ENCODE data around the gene USP48. TPM values are rescaled to one million over a fixed set of nuclear protein-coding genes. Genes with fewer than 3 reads are reported as not detected.

Gene USP48
- total and polyA plus RNA-seq, 2 of the 8 experiments (the other 6 are each of a cell fraction or from before 2014, with no cell fraction given), result 12.8 to 83.5 TPM

DNA sequence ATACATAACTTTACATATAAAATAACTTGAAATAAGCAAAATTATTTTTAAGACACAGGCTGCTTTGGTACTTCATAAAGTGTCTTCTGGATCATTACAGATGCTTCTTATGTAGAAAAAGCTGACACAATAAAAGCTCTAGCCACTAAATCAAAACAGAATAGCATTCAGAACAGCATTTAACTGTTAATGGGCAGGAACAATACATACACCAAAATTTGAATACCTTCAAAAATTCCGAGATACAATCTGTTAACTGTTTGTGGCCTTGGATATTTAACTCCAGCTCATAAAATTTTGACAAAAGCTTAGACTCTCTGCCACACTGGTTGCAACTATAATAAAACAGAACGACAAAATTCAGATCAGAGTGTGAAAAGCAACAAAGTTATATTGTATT is 31.7 kb downstream of the USP48 start:
- Histone ChIP-seq H2BK5ac (ENCODE audit: low read depth, low read length) (no peak overlapping the region), H3K23me2 (ENCODE audit: low read depth, low read length) (no peaks in the 10 kb centered on the region), H3K79me1 (ENCODE audit: low read depth, low read length) (no peaks in the 10 kb centered on the region; the same call in 1 of the 2 replicates), H3K27me3 (replicated peaks in 1 of 4; ENCODE audit: control insufficient read depth in 3 of 4, extremely low read depth in 1 of 4, insufficient read depth in 3 of 4, low read length in 3 of 4) (no peaks in the 10 kb centered on the region), H2BK20ac (ENCODE audit: low read length) (no peak overlapping the region), H3K23ac (ENCODE audit: insufficient read length) (no peak overlapping the region), H2BK15ac (ENCODE audit: low read length) (no peak overlapping the region), H2AK5ac (ENCODE audit: low read depth, low read length) (no peak overlapping the region), H3K9me3 (ENCODE audit: insufficient read depth in 2 of 2, low read depth in 1 of 2, low read length in 1 of 2) (no peaks in the 10 kb centered on the region), H2BK120ac (replicated peaks; ENCODE audit: low read depth, low read length) (no peak overlapping the region), H3K36me3 (ENCODE audit: control insufficient read depth in 2 of 4, insufficient read depth in 4 of 4, low read length in 3 of 4) (peaks cover 7 to 67% (median 30%) of the 10 kb centered on the region in 4 experiments; a peak in 7 of 8 replicates), H4K5ac (ENCODE audit: insufficient read length, low read depth, low read length) (no peak overlapping the region), H3K4ac (replicated peaks; ENCODE audit: insufficient read length, low read depth, low read length) (no peak overlapping the region), H3K4me2 (ENCODE audit: insufficient read depth in 1 of 2, low read depth in 2 of 2, low read length in 2 of 2) (no peak overlapping the region), H3K18ac (ENCODE audit: extremely low read depth, low read length) (no peak overlapping the region), H3K4me3 (ENCODE audit: extremely low read depth in 1 of 4, insufficient read depth in 2 of 4, low read depth in 3 of 4, low read length in 4 of 4) (no peak overlapping the region), H4K20me1 (replicated peaks in 1 of 2; ENCODE audit: control insufficient read depth in 1 of 2, insufficient read depth in 2 of 2, low read length in 2 of 2) (peaks cover 0 to 4% of the 10 kb centered on the region in 2 experiments), H2BK12ac (ENCODE audit: low read depth, low read length) (no peak overlapping the region), H4K91ac (replicated peaks; ENCODE audit: insufficient read length, low read length) (no peak overlapping the region), H4K8ac (ENCODE audit: extremely low read depth, insufficient read depth, low read length) (no peak overlapping the region), H3K56ac (replicated peaks; ENCODE audit: insufficient read length, low read depth, low read length) (no peak overlapping the region), H3K9ac (replicated peaks in 1 of 4; ENCODE audit: extremely low read depth in 1 of 4, low read depth in 3 of 4, low read length in 3 of 4) (no peak overlapping the region), H3K79me2 (ENCODE audit: control insufficient read depth in 1 of 2, insufficient read depth in 2 of 2, low read length in 2 of 2) (no peaks in the 10 kb centered on the region), H3K4me1 (replicated peaks in 1 of 4; ENCODE audit: control insufficient read depth in 3 of 4, insufficient read depth in 4 of 4, low read length in 3 of 4) (no peaks in the 10 kb centered on the region), H2AFZ (ENCODE audit: low read length) (no peak overlapping the region), H3K27ac (ENCODE audit: low read depth, low read length) (no peak overlapping the region), H3K14ac (ENCODE audit: insufficient read length) (no peak overlapping the region)
- FAIRE-seq, result no peak
- CTCF ChIA-PET (ENCODE audit: partially characterized antibody), result no interaction called here
- WGBS, 2 experiments (ENCODE audit: extremely low coverage in 1 of 2, insufficient coverage in 1 of 2, insufficient read length in 1 of 2, insufficient replicate concordance in 2 of 2, low coverage in 1 of 2, low lambda C conversion rate in 2 of 2, missing lambda C conversion rate in 1 of 2), result 85% methylated on average over 2 of the region's 2 CpGs; no CpG with 5 or more reads in 1 of the 2 experiments
- DNase-seq (ENCODE audit: low read depth in 1 of 2, low spot score in 2 of 2), result no peak
- POLR2A ChIA-PET (ENCODE audit: partially characterized antibody), result no interaction called here
- TF ChIP-seq SAP30 (IDR thresholded peaks at IDR 0.05; ENCODE audit: insufficient read depth, insufficient replicate concordance, low read length) (no peak), SUZ12 (IDR thresholded peaks at IDR 0.05; ENCODE audit: low read length) (no peak), GTF2F1 (IDR thresholded peaks at IDR 0.05; ENCODE audit: borderline replicate concordance, low read depth, low read length) (no peak), ASH2L (IDR thresholded peaks at IDR 0.05; ENCODE audit: low read length) (no peak), SP1 (IDR thresholded peaks at IDR 0.05; ENCODE audit: low read depth, low read length) (no peak), CBX5 (IDR thresholded peaks at IDR 0.05; ENCODE audit: low read depth, low read length) (no peak), JUN (IDR thresholded peaks at IDR 0.05; ENCODE audit: low read depth, low read length) (no peak), TEAD4 (IDR thresholded peaks at IDR 0.05; ENCODE audit: low read depth, low read length) (no peak), EZH2 (IDR thresholded peaks at IDR 0.05; ENCODE audit: low read depth, low read length, severe bottlenecking) (no peak), ZNF274 (IDR thresholded peaks at IDR 0.05; ENCODE audit: borderline replicate concordance, extremely low read depth, low read length) (no peak), YY1 (IDR thresholded peaks at IDR 0.05; ENCODE audit: low read depth, low read length) (no peak), RFX5 (IDR thresholded peaks at IDR 0.05; ENCODE audit: borderline replicate concordance, low read depth, low read length) (no peak), SP2 (IDR thresholded peaks at IDR 0.05; ENCODE audit: low read length) (no peak), CEBPB (IDR thresholded peaks at IDR 0.05; ENCODE audit: low read depth, low read length) (no peak), RNF2 (IDR thresholded peaks at IDR 0.05; ENCODE audit: borderline replicate concordance, low read depth, low read length, missing control alignments, poor library complexity, severe bottlenecking) (no peak)
